Measurements from ENCODE around the gene ANKRD34A. TPM values are rescaled to one million over a fixed set of nuclear protein-coding genes. Genes with fewer than 3 reads are reported as not detected.

The ANKRD34A gene
- total and polyA plus RNA-seq, 2 of the 13 experiments (the other 11 are each of a cell fraction or from before 2014, with no cell fraction given), result 0.05 to 0.07 TPM

- TF ChIP-seq HNRNPK (IDR thresholded peaks at IDR 0.05; ENCODE audit: low read depth, low read length, poor library complexity, severe bottlenecking) (no peak), SIN3B (IDR thresholded peaks at IDR 0.05; ENCODE audit: low read length) (no peak), ZNF160 (CRISPR knock-in tag; IDR thresholded peaks at IDR 0.05) (0 out of 2 replicates have a peak, but pooled peaks have one; percentile 28), BATF2 (CRISPR knock-in tag; IDR thresholded peaks at IDR 0.05) (no peak), TBX2 (CRISPR knock-in tag; IDR thresholded peaks at IDR 0.05; ENCODE audit: borderline replicate concordance) (0 out of 2 replicates have a peak, but pooled peaks have one; percentile 14), KMT2B (CRISPR knock-in tag; IDR thresholded peaks at IDR 0.05) (no peak), TOE1 (CRISPR knock-in tag; IDR thresholded peaks at IDR 0.05) (no peak; the same call in 1 of the 2 replicates), ZFP36L1 (CRISPR knock-in tag; IDR thresholded peaks at IDR 0.05) (no peak; the same call in 1 of the 2 replicates), SP140L (CRISPR knock-in tag; IDR thresholded peaks at IDR 0.05; ENCODE audit: borderline replicate concordance) (no peak), SP4 (CRISPR knock-in tag; IDR thresholded peaks at IDR 0.05) (peak; percentile 67; the same call in 1 of the 2 replicates), SP2 (CRISPR knock-in tag; IDR thresholded peaks at IDR 0.05) (peak; percentile 82), CCAR2 (optimal IDR thresholded peaks at IDR 0.05; ENCODE audit: low read depth, low read length) (no peak), ARID5B (CRISPR knock-in tag; IDR thresholded peaks at IDR 0.05) (0 out of 2 replicates have a peak, but pooled peaks have one; percentile 7), RAD21 (CRISPR knock-in tag; IDR thresholded peaks at IDR 0.05) (0 out of 2 replicates have a peak, but pooled peaks have one; percentile 29), NAIF1 (CRISPR knock-in tag; IDR thresholded peaks at IDR 0.05; ENCODE audit: borderline replicate concordance) (no peak), ATF7 (IDR thresholded peaks at IDR 0.05) (no peak), ATF7 (CRISPR knock-in tag; IDR thresholded peaks at IDR 0.05) (no peak), ZNF362 (CRISPR knock-in tag; IDR thresholded peaks at IDR 0.05; ENCODE audit: borderline replicate concordance) (no peak), ZSCAN20 (CRISPR knock-in tag; IDR thresholded peaks at IDR 0.05; ENCODE audit: borderline replicate concordance) (no peak), KLF13 (CRISPR knock-in tag; IDR thresholded peaks at IDR 0.05) (no peak), PCBP1 (IDR thresholded peaks at IDR 0.05; ENCODE audit: borderline replicate concordance, low read depth, low read length) (no peak), ONECUT2 (CRISPR knock-in tag; IDR thresholded peaks at IDR 0.05) (0 out of 2 replicates have a peak, but pooled peaks have one; percentile 30), ATF4 (CRISPR knock-in tag; IDR thresholded peaks at IDR 0.05) (no peak)
These were observed at the start of gene ANKRD34A, which contains the start of gene POLR3GL (continued) for GRCh38 chr1:145964328-145965118.
